Natural killer cell (primary cell): ENCODE measurements around the gene OR1Q1. TPM values are rescaled to one million over a fixed set of nuclear protein-coding genes. Genes with fewer than 3 reads are reported as not detected.

Experiments used
- ATAC-seq, 3 donors: fragments of 150-1000 bp in 2 of 3; fragments of 200-7000 bp in 1 of 3; cut with Tn5 transposase; 1 replicate in 1 of 3; 2 replicates in 2 of 3; pipeline ENCODE4 v1.10.0; 2021; ENCODE audit warnings: mild to moderate bottlenecking in 2 of 3, moderate library complexity in 2 of 3
- DNase-seq, 2 donors: peaks; one replicate each; pipeline versions ENCODE4 v3.0.0 to v3.0.0-alpha.2; 2013 to 2021; ENCODE audit warnings: mixed read lengths in 1 of 2
- H3K27ac ChIP-seq: one replicate; pipeline ENCODE4 v1.5.1; 2013; ENCODE audit warnings: mild to moderate bottlenecking, low read length
- H3K27me3 ChIP-seq: one replicate; pipeline ENCODE4 v1.6.1; 2013; ENCODE audit warnings: low read length; ENCODE audit not compliant: control insufficient read depth, insufficient read depth
- H3K36me3 ChIP-seq: one replicate; pipeline ENCODE4 v1.6.1; 2013; ENCODE audit warnings: low read length; ENCODE audit not compliant: control insufficient read depth, insufficient read depth
- H3K4me1 ChIP-seq: one replicate; pipeline ENCODE4 v1.6.1; 2013; ENCODE audit warnings: low read length; ENCODE audit not compliant: control insufficient read depth, insufficient read depth
- H3K4me3 ChIP-seq: one replicate; pipeline ENCODE4 v1.5.1; 2013; ENCODE audit warnings: low read length
- H3K9me3 ChIP-seq: one replicate; pipeline ENCODE4 v1.6.1; 2013; ENCODE audit warnings: low read length; ENCODE audit not compliant: control insufficient read depth, insufficient read depth
- H3K27ac Mint-ChIP-seq, 2 donors: one replicate each; pipeline ENCODE4 v1.8.0; 2022; ENCODE audit warnings: mild to moderate bottlenecking in 2 of 2, mixed read lengths in 2 of 2, moderate library complexity in 1 of 2
- H3K27me3 Mint-ChIP-seq, 2 donors: one replicate each; pipeline ENCODE4 v1.8.0; 2022; ENCODE audit warnings: low read depth in 2 of 2, mixed read lengths in 2 of 2
- H3K36me3 Mint-ChIP-seq: one replicate; pipeline ENCODE4 v1.8.0; 2022; ENCODE audit warnings: mixed read lengths
- H3K4me1 Mint-ChIP-seq, 2 donors: one replicate each; pipeline ENCODE4 v1.8.0; 2022; ENCODE audit warnings: mixed read lengths in 2 of 2
- H3K4me3 Mint-ChIP-seq: one replicate; pipeline ENCODE4 v1.8.0; 2022; ENCODE audit warnings: mild to moderate bottlenecking, moderate library complexity, mixed read lengths
- H3K9me3 Mint-ChIP-seq, 2 donors: one replicate each; pipeline ENCODE4 v1.8.0; 2022; ENCODE audit warnings: mixed read lengths in 2 of 2
- WGBS: methylation state at CpG from one replicate; pipeline ENCODE4 v1.1.7; 2013; ENCODE audit warnings: missing lambda C conversion rate; ENCODE audit not compliant: insufficient coverage; 5-methylcytosine and 5-hydroxymethylcytosine counted together
- intact Hi-C: fragments of 100-400 bp; cut with micrococcal nuclease; formaldehyde crosslinking; loops from one replicate; pipeline ENCODE4 v1.14.2; 2022
- total RNA-seq, 4 donors: library from RNA; stranded (reverse); fragments of 120-200 nt in 1 of 4; gene quantifications; one replicate each; pipeline versions ENCODE4 v1.2.3 to v1.2.4, GENCODE V29; 2013 to 2022
- TF ChIP-seq, protein P1 (sequence below): fragments of 200-600 bp; IDR thresholded peaks from one replicate; pipeline ENCODE4 v1.8.0; 2022; ENCODE audit warnings: antibody characterized with exemption

Gene OR1Q1
- total RNA-seq, 3 donors from 2014 or later (not counting 1 experiment from before 2014, with no cell fraction given) = not detected

DNA sequence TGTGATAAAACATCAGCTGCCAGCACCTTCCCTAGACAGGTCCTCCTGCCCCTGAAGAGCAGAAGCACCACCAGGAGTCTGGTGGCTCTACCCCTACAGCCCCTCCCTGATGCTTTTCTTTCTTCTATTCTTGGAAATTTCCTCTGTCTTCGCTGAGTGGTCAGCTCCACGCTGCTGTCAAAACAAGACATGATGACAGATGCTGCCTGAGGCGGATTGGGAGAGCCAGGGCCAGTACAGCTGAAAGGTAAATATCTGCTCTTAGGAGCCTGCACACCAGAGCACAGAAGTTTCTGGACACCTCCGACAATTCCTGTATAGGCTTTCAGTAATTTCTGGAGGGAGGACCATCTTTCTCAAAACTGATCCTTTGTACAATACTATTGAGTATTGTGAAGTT, 4.7 kb upstream of the OR1Q1 start:
- Histone ChIP-seq H3K36me3 (no peaks in the 10 kb centered on the region), H3K27ac (no peak overlapping the region), H3K9me3 (no peaks in the 10 kb centered on the region), H3K4me3 (no peak overlapping the region), H3K27me3 (no peaks in the 10 kb centered on the region), H3K4me1 (no peaks in the 10 kb centered on the region)
- no peaks in the 10 kb centered on the region for H3K9me3 Mint-ChIP-seq
- DNase-seq (no peak), ATAC-seq (no peak)
- H3K4me3 Mint-ChIP-seq = no peak overlapping the region
- TF ChIP-seq, protein P1, sequence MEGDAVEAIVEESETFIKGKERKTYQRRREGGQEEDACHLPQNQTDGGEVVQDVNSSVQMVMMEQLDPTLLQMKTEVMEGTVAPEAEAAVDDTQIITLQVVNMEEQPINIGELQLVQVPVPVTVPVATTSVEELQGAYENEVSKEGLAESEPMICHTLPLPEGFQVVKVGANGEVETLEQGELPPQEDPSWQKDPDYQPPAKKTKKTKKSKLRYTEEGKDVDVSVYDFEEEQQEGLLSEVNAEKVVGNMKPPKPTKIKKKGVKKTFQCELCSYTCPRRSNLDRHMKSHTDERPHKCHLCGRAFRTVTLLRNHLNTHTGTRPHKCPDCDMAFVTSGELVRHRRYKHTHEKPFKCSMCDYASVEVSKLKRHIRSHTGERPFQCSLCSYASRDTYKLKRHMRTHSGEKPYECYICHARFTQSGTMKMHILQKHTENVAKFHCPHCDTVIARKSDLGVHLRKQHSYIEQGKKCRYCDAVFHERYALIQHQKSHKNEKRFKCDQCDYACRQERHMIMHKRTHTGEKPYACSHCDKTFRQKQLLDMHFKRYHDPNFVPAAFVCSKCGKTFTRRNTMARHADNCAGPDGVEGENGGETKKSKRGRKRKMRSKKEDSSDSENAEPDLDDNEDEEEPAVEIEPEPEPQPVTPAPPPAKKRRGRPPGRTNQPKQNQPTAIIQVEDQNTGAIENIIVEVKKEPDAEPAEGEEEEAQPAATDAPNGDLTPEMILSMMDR = no peak
- 85% methylated on average over 4 of the region's 4 CpGs for WGBS
- H3K27me3 Mint-ChIP-seq = peaks cover 0 to 13% of the 10 kb centered on the region in 2 donors
- H3K27ac Mint-ChIP-seq = no peak overlapping the region
- intact Hi-C loops = no loop called here
- H3K36me3 Mint-ChIP-seq = no peaks in the 10 kb centered on the region
- H3K4me1 Mint-ChIP-seq = no peaks in the 10 kb centered on the region

DNA sequence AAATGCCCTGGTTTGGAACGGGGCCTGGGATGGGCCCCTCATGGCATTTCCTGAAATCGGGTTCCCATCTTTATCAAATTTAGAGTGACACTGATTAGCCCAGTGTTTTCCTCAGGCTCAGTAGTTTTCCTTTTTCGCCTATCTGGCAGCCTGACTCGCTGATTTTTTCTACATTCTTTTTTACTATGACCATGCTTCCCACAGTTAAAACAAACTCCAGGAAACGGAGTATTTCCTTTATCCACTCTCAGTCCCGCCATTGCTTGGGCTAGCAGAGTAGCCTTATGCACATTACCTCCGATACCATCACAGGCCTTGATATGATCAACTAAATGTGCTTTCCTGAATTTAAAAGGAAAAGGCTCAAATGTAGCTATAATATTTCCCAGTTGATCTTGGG, 5.5 kb downstream of the OR1Q1 start:
- Mint-ChIP-seq H3K9me3 (no peaks in the 10 kb centered on the region), H3K36me3 (no peaks in the 10 kb centered on the region), H3K4me1 (no peaks in the 10 kb centered on the region), H3K27ac (no peak overlapping the region), H3K4me3 (no peak overlapping the region), H3K27me3 (peaks cover 2 to 25% of the 10 kb centered on the region in 2 donors)
- Histone ChIP-seq H3K27me3 (no peaks in the 10 kb centered on the region), H3K36me3 (no peaks in the 10 kb centered on the region), H3K4me3 (no peak overlapping the region), H3K4me1 (no peaks in the 10 kb centered on the region), H3K9me3 (no peaks in the 10 kb centered on the region), H3K27ac (no peak overlapping the region)
- TF ChIP-seq, protein P1 = no peak
- DNase-seq (no peak), ATAC-seq (no peak)
- intact Hi-C loops = no loop called here
- 65% methylated on average over 7 of the region's 7 CpGs for WGBS

DNA sequence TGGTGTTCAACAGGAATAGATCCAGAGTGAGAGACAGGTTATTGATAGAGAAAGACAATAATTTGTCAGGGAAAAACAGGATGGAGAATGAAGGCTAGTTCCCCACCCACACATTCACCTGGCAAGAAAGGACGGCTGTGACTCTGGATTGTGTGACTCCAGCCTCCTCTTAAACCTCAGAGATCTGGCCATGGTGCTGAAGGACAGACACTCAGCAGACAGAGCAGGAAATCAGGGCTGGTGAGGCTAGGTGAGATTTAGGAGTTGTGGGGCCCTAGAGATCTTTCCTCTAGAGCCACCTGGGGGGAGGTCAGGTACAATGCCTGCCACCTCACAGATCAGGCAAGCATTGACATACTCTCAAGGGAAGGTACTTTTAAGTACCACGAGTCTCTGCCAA, 27.7 kb downstream of the OR1Q1 start:
- no peaks in the 10 kb centered on the region for H3K27me3 ChIP-seq
- Mint-ChIP-seq H3K9me3 (peaks cover 8 to 18% of the 10 kb centered on the region in 2 donors), H3K27me3 (peaks cover 0 to 14% of the 10 kb centered on the region in 2 donors), H3K4me1 (no peaks in the 10 kb centered on the region), H3K4me3 (no peak overlapping the region), H3K36me3 (peaks cover 7% of the 10 kb centered on the region), H3K27ac (no peak overlapping the region)
- intact Hi-C loops = no loop called here
- DNase-seq (no peak), ATAC-seq (no peak)
- H3K4me3 ChIP-seq = no peak overlapping the region
- no peaks in the 10 kb centered on the region for H3K36me3 ChIP-seq
- no peak overlapping the region for H3K27ac ChIP-seq
- peaks cover 9% of the 10 kb centered on the region for H3K9me3 ChIP-seq
- TF ChIP-seq, protein P1 = no peak
- H3K4me1 ChIP-seq = no peaks in the 10 kb centered on the region
- WGBS = 90% methylated on average over 1 of the region's 2 CpGs

DNA sequence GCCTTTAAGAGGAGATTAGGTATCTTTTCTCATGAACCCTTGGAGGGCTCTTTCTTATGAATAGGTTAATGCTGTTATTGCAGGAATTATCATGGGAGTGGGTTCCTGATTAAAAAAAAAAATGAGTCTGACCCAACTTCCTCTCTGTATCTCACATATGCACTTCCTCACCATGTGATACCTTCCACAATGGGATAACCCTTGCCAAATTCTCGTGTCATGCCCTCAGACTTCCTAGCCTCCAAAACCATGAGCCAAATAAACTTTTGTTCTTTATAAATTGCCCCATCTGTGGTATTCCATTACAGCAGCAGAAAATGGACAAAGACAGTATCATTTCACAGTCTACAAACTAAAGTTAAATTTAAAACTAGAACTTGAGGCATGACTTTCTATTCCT, 41.8 kb downstream of the OR1Q1 start:
- no peak overlapping the region for H3K27ac Mint-ChIP-seq
- Histone ChIP-seq H3K4me1 (no peaks in the 10 kb centered on the region), H3K36me3 (no peaks in the 10 kb centered on the region), H3K4me3 (no peak overlapping the region), H3K27me3 (no peaks in the 10 kb centered on the region), H3K27ac (no peak overlapping the region), H3K9me3 (no peaks in the 10 kb centered on the region)
- TF ChIP-seq, protein P1 = no peak
- H3K27me3 Mint-ChIP-seq = peaks cover 5 to 7% of the 10 kb centered on the region in 2 donors
- DNase-seq (no peak), ATAC-seq (no peak)
- no peak overlapping the region for H3K4me3 Mint-ChIP-seq
- 60% methylated on average over 1 of the region's 1 CpG for WGBS
- H3K36me3 Mint-ChIP-seq = no peaks in the 10 kb centered on the region
- H3K9me3 Mint-ChIP-seq = no peaks in the 10 kb centered on the region
- no peaks in the 10 kb centered on the region for H3K4me1 Mint-ChIP-seq
- intact Hi-C loops = no loop called here
